ENCODE results near the gene PSMC1.

The PSMC1 gene

GRCh38 chr14:90273532-90273931, 17.2 kb downstream of the PSMC1 start:
- H3K27ac ChIP-seq: peak overlapping the region; percentile 87
- no peaks in the 10 kb centered on the region for H3K9me3 ChIP-seq
- no peak overlapping the region for H3K4me3 ChIP-seq (ENCODE audit: low read depth in 1 of 2, low read length in 1 of 2)
- H3K36me3 ChIP-seq: peaks cover 69% of the 10 kb centered on the region
- peaks cover 12% of the 10 kb centered on the region in 2 experiments for H3K4me1 ChIP-seq (ENCODE audit: control insufficient read depth in 1 of 2, insufficient read depth in 1 of 2, low read depth in 1 of 2, low read length in 1 of 2)
- no peaks in the 10 kb centered on the region for H3K27me3 ChIP-seq
- TF ChIP-seq CTCF (IDR thresholded peaks at IDR 0.05): no peak

DNA sequence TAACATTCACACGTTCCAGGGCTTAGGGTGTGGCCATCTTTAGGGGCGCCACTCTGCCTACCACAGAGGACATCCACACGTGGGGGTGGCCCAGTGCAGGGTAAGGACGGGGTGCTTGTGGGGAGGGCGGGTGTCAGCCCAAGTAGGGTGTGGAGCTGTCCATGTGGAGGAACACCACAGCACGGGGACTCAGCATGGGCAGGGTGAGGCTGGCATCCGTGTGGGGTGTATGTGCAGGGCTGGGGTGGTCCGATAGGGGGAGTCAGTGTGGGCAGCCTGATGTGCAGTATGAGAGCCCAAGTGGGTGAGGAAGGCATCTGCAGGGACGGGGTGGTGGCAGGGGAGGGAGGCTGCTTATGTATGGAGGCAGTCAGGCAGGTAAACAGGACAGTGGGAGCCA, 17.7 kb downstream of the PSMC1 start:
- Histone ChIP-seq H3K27ac (peak overlapping the region; percentile 8), H3K36me3 (peaks cover 69% of the 10 kb centered on the region)

GRCh38 chr14:90274808-90275457, 18.6 kb downstream of the PSMC1 start:
- H3K9me3 ChIP-seq: no peaks in the 10 kb centered on the region
- H3K4me1 ChIP-seq (ENCODE audit: control insufficient read depth in 1 of 2, insufficient read depth in 1 of 2, low read depth in 1 of 2, low read length in 1 of 2): peaks cover 12% of the 10 kb centered on the region in 2 experiments
- no peak overlapping the region for H3K4me3 ChIP-seq (ENCODE audit: low read depth in 1 of 2, low read length in 1 of 2)
- peaks cover 69% of the 10 kb centered on the region for H3K36me3 ChIP-seq
- H3K27me3 ChIP-seq: no peaks in the 10 kb centered on the region
- no peak overlapping the region for H3K27ac ChIP-seq
- TF ChIP-seq CTCF (IDR thresholded peaks at IDR 0.05): no peak

More for the DNA sequence above, 17.7 kb downstream of the PSMC1 start:
- H3K9me3 ChIP-seq: no peaks in the 10 kb centered on the region
- no peak overlapping the region for H3K4me3 ChIP-seq (ENCODE audit: low read depth in 1 of 2, low read length in 1 of 2)
- no peak for TF ChIP-seq CTCF (IDR thresholded peaks at IDR 0.05)
- peaks cover 12% of the 10 kb centered on the region in 2 experiments for H3K4me1 ChIP-seq (ENCODE audit: control insufficient read depth in 1 of 2, insufficient read depth in 1 of 2, low read depth in 1 of 2, low read length in 1 of 2)
- H3K27me3 ChIP-seq: no peaks in the 10 kb centered on the region

GRCh38 chr14:90275458-90275814, 19.1 kb downstream of the PSMC1 start:
- H3K36me3 ChIP-seq: peaks cover 69% of the 10 kb centered on the region
- TF ChIP-seq CTCF (IDR thresholded peaks at IDR 0.05): no peak

GRCh38 chr14:90275820-90276219, 19.5 kb downstream of the PSMC1 start:
- H3K4me3 ChIP-seq (ENCODE audit: low read depth in 1 of 2, low read length in 1 of 2): no peak overlapping the region
- H3K4me1 ChIP-seq (ENCODE audit: control insufficient read depth in 1 of 2, insufficient read depth in 1 of 2, low read depth in 1 of 2, low read length in 1 of 2): peaks cover 12% of the 10 kb centered on the region in 2 experiments
- H3K9me3 ChIP-seq: no peaks in the 10 kb centered on the region
- TF ChIP-seq CTCF (IDR thresholded peaks at IDR 0.05): no peak
- H3K36me3 ChIP-seq: peaks cover 69% of the 10 kb centered on the region
- no peaks in the 10 kb centered on the region for H3K27me3 ChIP-seq
- no peak overlapping the region for H3K27ac ChIP-seq

More at GRCh38 chr14:90275458-90275814, 19.1 kb downstream of the PSMC1 start:
- Histone ChIP-seq H3K9me3 (no peaks in the 10 kb centered on the region), H3K4me1 (ENCODE audit: control insufficient read depth in 1 of 2, insufficient read depth in 1 of 2, low read depth in 1 of 2, low read length in 1 of 2) (peaks cover 12% of the 10 kb centered on the region in 2 experiments), H3K4me3 (ENCODE audit: low read depth in 1 of 2, low read length in 1 of 2) (no peak overlapping the region), H3K27ac (no peak overlapping the region), H3K27me3 (no peaks in the 10 kb centered on the region)
